GM12873 (cell line): Measurements from ENCODE around the gene UST.

Source experiments
- CTCF ChIP-seq: IDR thresholded peaks from 2 replicates; pipeline ENCODE4 v1.5.1; 2012; ENCODE audit warnings: low read depth, mild to moderate bottlenecking, moderate library complexity, low read length, control low read depth; ENCODE audit not compliant: insufficient read depth; ENCODE audit errors: missing control alignments

Gene UST

GRCh38 chr6:149025061-149025460 lies 278.2 kb downstream of the UST start:
- TF ChIP-seq CTCF: no peak

- peak; percentile 64 for TF ChIP-seq CTCF
Measured at GRCh38 chr6:149026530-149026942, 279.7 kb downstream of the UST start.

GRCh38 chr6:149027484-149027883 lies 280.7 kb downstream of the UST start:
- no peak for TF ChIP-seq CTCF

GRCh38 chr6:149028767-149029405 lies 282.1 kb downstream of the UST start:
- peak; percentile 53 for TF ChIP-seq CTCF

GRCh38 chr6:149031201-149031858 lies 284.5 kb downstream of the UST start:
- no peak for TF ChIP-seq CTCF

- no peak for TF ChIP-seq CTCF
Measured at GRCh38 chr6:149031859-149032598, 285.2 kb downstream of the UST start.
